ENCODE results near the gene RAPGEF1.

RAPGEF1 gene

DNA sequence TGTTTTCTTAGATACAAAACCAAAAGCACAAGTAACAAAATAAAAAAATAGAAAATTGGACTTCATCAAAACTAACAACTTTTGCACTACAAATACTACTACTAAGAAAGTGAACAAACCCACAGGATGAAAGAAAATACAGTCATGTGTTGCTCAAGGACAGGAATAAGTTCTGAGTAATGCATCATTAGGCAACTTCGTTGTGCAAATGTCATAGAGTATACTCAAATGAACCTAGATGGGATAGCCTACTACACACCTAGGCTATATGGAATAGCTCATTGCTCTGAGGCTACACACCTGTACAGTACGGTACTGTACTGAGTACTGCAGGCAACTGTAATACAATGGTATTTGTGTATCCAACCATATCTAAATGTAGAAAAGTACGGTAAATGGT is 88.3 kb downstream of the RAPGEF1 start:
- no peak for DNase-seq (ENCODE audit: low spot score)
- H3K27me3 ChIP-seq (ENCODE audit: insufficient read depth, poor library complexity, severe bottlenecking) = no peaks in the 10 kb centered on the region

DNA sequence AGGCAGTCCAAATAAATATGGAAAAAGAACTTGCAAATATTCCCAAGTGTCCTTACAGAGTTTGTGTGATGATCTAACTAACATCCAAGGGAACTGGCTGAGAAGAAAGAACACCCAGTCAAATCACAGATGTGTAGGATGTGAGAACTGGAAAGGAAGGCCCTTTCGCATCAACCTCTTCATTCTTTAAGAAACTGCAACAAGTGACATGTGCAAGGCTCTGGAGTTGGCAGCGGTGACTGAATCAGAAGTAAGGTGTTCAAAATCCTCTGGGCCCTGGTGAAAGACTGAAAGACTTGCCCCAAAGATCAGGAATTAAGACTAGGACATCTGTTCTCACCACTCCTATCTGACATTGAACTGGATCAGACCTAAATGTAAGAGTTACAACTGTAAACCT is 88.7 kb downstream of the RAPGEF1 start:
- peak overlapping the region; percentile 31 for H3K27ac ChIP-seq (ENCODE audit: poor library complexity, severe bottlenecking)
- no peaks in the 10 kb centered on the region for H3K36me3 ChIP-seq (ENCODE audit: low read depth)
- no peaks in the 10 kb centered on the region for H3K9me3 ChIP-seq (ENCODE audit: severe bottlenecking)
- peaks cover 27% of the 10 kb centered on the region for H3K4me1 ChIP-seq (ENCODE audit: insufficient read depth, poor library complexity, severe bottlenecking)
- H3K27me3 ChIP-seq (ENCODE audit: insufficient read depth, poor library complexity, severe bottlenecking) = no peaks in the 10 kb centered on the region
- DNase-seq (ENCODE audit: low spot score) (no peak), ATAC-seq (ENCODE audit: low read depth) (0 out of 3 replicates have a peak, but pooled peaks have one; percentile 5)
- no peak overlapping the region for H3K4me3 ChIP-seq (ENCODE audit: severe bottlenecking)
- TF ChIP-seq, protein P1, sequence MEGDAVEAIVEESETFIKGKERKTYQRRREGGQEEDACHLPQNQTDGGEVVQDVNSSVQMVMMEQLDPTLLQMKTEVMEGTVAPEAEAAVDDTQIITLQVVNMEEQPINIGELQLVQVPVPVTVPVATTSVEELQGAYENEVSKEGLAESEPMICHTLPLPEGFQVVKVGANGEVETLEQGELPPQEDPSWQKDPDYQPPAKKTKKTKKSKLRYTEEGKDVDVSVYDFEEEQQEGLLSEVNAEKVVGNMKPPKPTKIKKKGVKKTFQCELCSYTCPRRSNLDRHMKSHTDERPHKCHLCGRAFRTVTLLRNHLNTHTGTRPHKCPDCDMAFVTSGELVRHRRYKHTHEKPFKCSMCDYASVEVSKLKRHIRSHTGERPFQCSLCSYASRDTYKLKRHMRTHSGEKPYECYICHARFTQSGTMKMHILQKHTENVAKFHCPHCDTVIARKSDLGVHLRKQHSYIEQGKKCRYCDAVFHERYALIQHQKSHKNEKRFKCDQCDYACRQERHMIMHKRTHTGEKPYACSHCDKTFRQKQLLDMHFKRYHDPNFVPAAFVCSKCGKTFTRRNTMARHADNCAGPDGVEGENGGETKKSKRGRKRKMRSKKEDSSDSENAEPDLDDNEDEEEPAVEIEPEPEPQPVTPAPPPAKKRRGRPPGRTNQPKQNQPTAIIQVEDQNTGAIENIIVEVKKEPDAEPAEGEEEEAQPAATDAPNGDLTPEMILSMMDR (IDR thresholded peaks at IDR 0.05; ENCODE audit: poor library complexity, severe bottlenecking) = no peak

More for the DNA sequence above, 88.3 kb downstream of the RAPGEF1 start:
- Histone ChIP-seq H3K36me3 (ENCODE audit: low read depth) (no peaks in the 10 kb centered on the region), H3K4me1 (ENCODE audit: insufficient read depth, poor library complexity, severe bottlenecking) (peaks cover 27% of the 10 kb centered on the region), H3K9me3 (ENCODE audit: severe bottlenecking) (no peaks in the 10 kb centered on the region), H3K4me3 (ENCODE audit: severe bottlenecking) (no peak overlapping the region), H3K27ac (ENCODE audit: poor library complexity, severe bottlenecking) (peak overlapping the region; percentile 31)
- TF ChIP-seq, protein P1 (IDR thresholded peaks at IDR 0.05; ENCODE audit: poor library complexity, severe bottlenecking) = no peak
- peak; percentile 90 for ATAC-seq (ENCODE audit: low read depth)

DNA sequence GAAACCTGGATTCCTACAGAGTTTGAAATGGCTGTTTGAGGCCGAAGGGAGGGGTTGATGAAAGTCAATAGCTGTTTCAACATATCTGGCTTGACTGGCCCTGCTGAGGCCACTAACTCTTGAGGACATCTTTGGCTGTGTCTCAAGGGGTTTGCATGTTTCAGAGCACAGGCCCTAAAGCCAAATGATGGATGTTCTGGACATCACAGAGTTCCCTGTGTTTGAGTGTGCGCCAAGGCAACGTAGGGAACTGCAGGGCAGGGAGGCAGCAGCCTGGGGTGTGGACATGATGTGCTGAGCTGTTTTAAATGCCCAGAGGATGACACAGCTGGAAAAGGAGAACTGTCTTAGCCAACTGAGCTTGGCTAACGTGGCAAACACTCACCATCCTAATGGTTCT is 89.6 kb downstream of the RAPGEF1 start:
- Histone ChIP-seq H3K4me1 (ENCODE audit: insufficient read depth, poor library complexity, severe bottlenecking) (peaks cover 27% of the 10 kb centered on the region), H3K4me3 (ENCODE audit: severe bottlenecking) (no peak overlapping the region), H3K27me3 (ENCODE audit: insufficient read depth, poor library complexity, severe bottlenecking) (no peaks in the 10 kb centered on the region), H3K36me3 (ENCODE audit: low read depth) (no peaks in the 10 kb centered on the region), H3K27ac (ENCODE audit: poor library complexity, severe bottlenecking) (peak overlapping the region; percentile 31), H3K9me3 (ENCODE audit: severe bottlenecking) (no peaks in the 10 kb centered on the region)
- TF ChIP-seq, protein P1 (IDR thresholded peaks at IDR 0.05; ENCODE audit: poor library complexity, severe bottlenecking) = no peak
- ATAC-seq (ENCODE audit: low read depth) (peak; percentile 79), DNase-seq (ENCODE audit: low spot score) (no peak)

DNA sequence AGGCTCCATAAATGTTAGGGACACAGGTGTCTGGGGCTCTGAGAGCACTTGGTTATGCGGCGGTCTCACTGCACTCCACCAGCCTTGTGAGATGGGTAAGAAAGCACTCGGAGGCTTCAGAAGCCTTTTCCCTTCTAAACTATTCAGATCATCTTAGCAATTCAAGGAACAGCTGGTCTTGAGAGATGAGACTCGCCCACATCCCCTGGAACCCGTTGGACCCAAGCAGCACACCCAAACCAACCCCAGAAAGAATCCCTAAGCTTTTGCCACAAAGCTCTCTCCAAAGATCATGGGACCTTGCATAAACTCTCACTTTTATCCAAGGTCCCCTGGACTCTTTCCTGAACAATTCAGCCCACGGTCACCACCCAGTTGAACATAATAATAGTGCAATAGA is 90.2 kb downstream of the RAPGEF1 start:
- no peak for ATAC-seq (ENCODE audit: low read depth)
- H3K27me3 ChIP-seq (ENCODE audit: insufficient read depth, poor library complexity, severe bottlenecking) = no peaks in the 10 kb centered on the region

More for the DNA sequence above, 90.2 kb downstream of the RAPGEF1 start:
- no peak for DNase-seq (ENCODE audit: low spot score)
- no peaks in the 10 kb centered on the region for H3K9me3 ChIP-seq (ENCODE audit: severe bottlenecking)
- H3K27ac ChIP-seq (ENCODE audit: poor library complexity, severe bottlenecking) = no peak overlapping the region
- no peak overlapping the region for H3K4me3 ChIP-seq (ENCODE audit: severe bottlenecking)
- H3K4me1 ChIP-seq (ENCODE audit: insufficient read depth, poor library complexity, severe bottlenecking) = peaks cover 27% of the 10 kb centered on the region
- TF ChIP-seq, protein P1 (IDR thresholded peaks at IDR 0.05; ENCODE audit: poor library complexity, severe bottlenecking) = no peak
- H3K36me3 ChIP-seq (ENCODE audit: low read depth) = no peaks in the 10 kb centered on the region

Data from RWPE2 (cell line).